GM19023 (cell line): ENCODE data around the gene ZFP42.
"Not testable (repeated sequence)": the region's sequence is repeated elsewhere in the genome, so short reads cannot be mapped to it uniquely, and the experiment has no call there.

Experiments
- ATAC-seq: cut with Tn5 transposase; IDR thresholded peaks from one replicate; pipeline ENCODE4 v1.9.1; 2021; ENCODE audit warnings: mild to moderate bottlenecking, moderate library complexity; ENCODE audit not compliant: unreplicated experiment

The ZFP42 gene

GRCh38 chr4:188018262-188018661, 22.7 kb downstream of the ZFP42 start:
- ATAC-seq, result no peak

- ATAC-seq, result no peak
Observed at GRCh38 chr4:188021548-188022249, 26.1 kb downstream of the ZFP42 start.

GRCh38 chr4:188023682-188024081, 28.1 kb downstream of the ZFP42 start:
- ATAC-seq, result no peak

GRCh38 chr4:188025476-188025875, 29.9 kb downstream of the ZFP42 start:
- no peak for ATAC-seq

- ATAC-seq, result no peak
Observed at GRCh38 chr4:188029114-188029513, 33.5 kb downstream of the ZFP42 start.

- no peak for ATAC-seq
Observed at GRCh38 chr4:188030401-188030800, 34.8 kb downstream of the ZFP42 start.

- ATAC-seq, result no peak
Observed at GRCh38 chr4:188031751-188032150, 36.2 kb downstream of the ZFP42 start.

GRCh38 chr4:188032170-188032569, 36.6 kb downstream of the ZFP42 start:
- ATAC-seq, result no peak

- no peak for ATAC-seq
Observed at GRCh38 chr4:188032583-188032982, 37.0 kb downstream of the ZFP42 start.

GRCh38 chr4:188037003-188037713, 41.6 kb downstream of the ZFP42 start:
- no peak for ATAC-seq

- no peak for ATAC-seq
Observed at GRCh38 chr4:188041721-188042120, 46.1 kb downstream of the ZFP42 start.

GRCh38 chr4:188042191-188042590, 46.6 kb downstream of the ZFP42 start:
- no peak for ATAC-seq

- no peak for ATAC-seq
Observed at GRCh38 chr4:188043154-188043553, 47.6 kb downstream of the ZFP42 start.

- not testable (repeated sequence) for ATAC-seq
Observed at GRCh38 chr4:188045461-188045860, 49.9 kb downstream of the ZFP42 start.

GRCh38 chr4:188046657-188047056, 51.1 kb downstream of the ZFP42 start:
- ATAC-seq, result no peak

GRCh38 chr4:188053302-188053701, 57.7 kb downstream of the ZFP42 start:
- ATAC-seq, result no peak
